ENCODE measurements around the gene TMEM244. TPM values are rescaled to one million over a fixed set of nuclear protein-coding genes. Genes with fewer than 3 reads are reported as not detected.

The TMEM244 gene
- total and polyA plus RNA-seq, 9 of the 15 experiments (the other 6 are each of a cell fraction or from before 2014, with no cell fraction given): not detected

Small RNA genes lying within 50 kb of the gene (small RNA-seq; reads per million reads assigned to genes)
- gene AL451046.2: not detected

Other genes starting within 250 kb of the TMEM244 start
- gene ARHGAP18, start 151.1 kb downstream of the TMEM244 start, total RNA-seq (2014; rRNA removed): 15.5 and 16.2 TPM in 2 replicates
- gene ARHGAP18, start 151.1 kb downstream of the TMEM244 start, total RNA-seq (2014; rRNA removed; fragmentation: Illumina TruSeq; extraction: Trizol): 29.7 and 33.9 TPM in 2 replicates
- 21.6 and 24.3 TPM in 2 replicates for gene ARHGAP18, start 151.1 kb downstream of the TMEM244 start, total RNA-seq (2015; rRNA removed; fragmentation: Illumina TruSeq; extraction: Trizol)
- 18.4 and 21.1 TPM in 2 replicates for gene ARHGAP18, start 151.1 kb downstream of the TMEM244 start, total RNA-seq (2021)
- gene ARHGAP18, start 151.1 kb downstream of the TMEM244 start, polyA plus RNA-seq (2011; rRNA removed): 25.6 and 25.8 TPM in 2 replicates
- 20.2 and 22.0 TPM in 2 replicates for gene ARHGAP18, start 151.1 kb downstream of the TMEM244 start, polyA plus RNA-seq (2014; fragmentation: Illumina TruSeq; extraction: Trizol)
- gene ARHGAP18, start 151.1 kb downstream of the TMEM244 start, polyA plus RNA-seq (2014; fragmentation: Nextera tagmentation; extraction: Ambion mirVana): 10 to 100 TPM; 17.8 to 19.0 TPM
- 11.8 and 13.3 TPM in 2 replicates for gene ARHGAP18, start 151.1 kb downstream of the TMEM244 start, polyA plus RNA-seq (2014; rRNA removed)
- gene L3MBTL3, start 157.3 kb upstream of the TMEM244 start, total RNA-seq (2014; rRNA removed): 2.3 TPM in 2 replicates
- 5.2 and 5.3 TPM in 2 replicates for gene L3MBTL3, start 157.3 kb upstream of the TMEM244 start, total RNA-seq (2014; rRNA removed; fragmentation: Illumina TruSeq; extraction: Trizol)
- 3.7 and 4.5 TPM in 2 replicates for gene L3MBTL3, start 157.3 kb upstream of the TMEM244 start, total RNA-seq (2015; rRNA removed; fragmentation: Illumina TruSeq; extraction: Trizol)
- 5.7 and 5.9 TPM in 2 replicates for gene L3MBTL3, start 157.3 kb upstream of the TMEM244 start, total RNA-seq (2021)
- 5.1 and 6.9 TPM in 2 replicates for gene L3MBTL3, start 157.3 kb upstream of the TMEM244 start, polyA plus RNA-seq (2011; rRNA removed)
- gene L3MBTL3, start 157.3 kb upstream of the TMEM244 start, polyA plus RNA-seq (2014; fragmentation: Illumina TruSeq; extraction: Trizol): 4.9 and 6.1 TPM in 2 replicates
- gene L3MBTL3, start 157.3 kb upstream of the TMEM244 start, polyA plus RNA-seq (2014; fragmentation: Nextera tagmentation; extraction: Ambion mirVana): 1 to 10 TPM in 1 of 2 experiments, under 1 TPM in 1; 0.83 to 5.4 TPM
- 6.6 and 8.1 TPM in 2 replicates for gene L3MBTL3, start 157.3 kb upstream of the TMEM244 start, polyA plus RNA-seq (2014; rRNA removed)

Data from K562 (cell line).